NCI-H526 treated with DMSO at 0.1 percent for 48 hours (cell line): ENCODE data around the gene RNF114.
A peak's percentile ranks its signal among the peaks of the same experiment; 100 is the strongest.
"Not testable (repeated sequence)": the region's sequence is repeated elsewhere in the genome, so short reads cannot be mapped to it uniquely, and the experiment has no call there.

Experiments
- DNase-seq: peaks from one replicate; lab custom pipeline; 2025; lab: John Stamatoyannopoulos, UW

Gene RNF114

DNA sequence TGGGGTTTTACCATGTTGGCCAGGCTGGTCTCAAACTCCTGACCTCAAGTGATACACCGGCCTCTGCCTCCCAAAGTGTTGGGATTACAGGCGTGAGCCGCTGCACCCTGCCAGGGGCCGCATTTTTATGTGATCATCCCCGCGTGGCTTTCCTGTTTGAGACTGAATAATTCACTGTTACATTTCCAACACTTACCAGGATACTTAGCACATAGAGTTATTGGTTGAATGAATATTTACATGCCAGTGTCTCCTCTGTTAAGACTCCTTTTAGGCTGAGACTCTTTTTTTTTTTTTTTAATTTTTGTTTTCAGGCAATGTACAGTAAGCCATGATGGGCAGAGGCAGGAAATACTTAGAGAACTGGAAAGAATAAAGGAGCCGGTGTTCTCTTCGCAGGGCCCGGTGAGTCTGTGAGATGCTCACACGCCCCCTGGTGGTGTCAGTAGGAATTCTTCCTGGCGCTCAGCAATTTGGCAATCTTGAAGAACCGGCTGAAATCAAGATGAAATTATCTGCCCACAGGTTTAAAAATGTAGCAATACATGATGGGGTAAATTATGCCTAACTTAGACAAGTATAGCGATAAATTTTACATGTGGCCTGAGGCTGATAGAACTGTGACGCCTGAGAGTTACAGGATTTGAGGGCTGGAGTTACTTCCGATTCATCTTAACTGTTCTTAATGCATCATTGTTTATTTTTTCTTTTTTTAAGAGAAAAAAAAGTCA, 7.6 kb upstream of the RNF114 start:
- peak; percentile 47 for DNase-seq

DNA sequence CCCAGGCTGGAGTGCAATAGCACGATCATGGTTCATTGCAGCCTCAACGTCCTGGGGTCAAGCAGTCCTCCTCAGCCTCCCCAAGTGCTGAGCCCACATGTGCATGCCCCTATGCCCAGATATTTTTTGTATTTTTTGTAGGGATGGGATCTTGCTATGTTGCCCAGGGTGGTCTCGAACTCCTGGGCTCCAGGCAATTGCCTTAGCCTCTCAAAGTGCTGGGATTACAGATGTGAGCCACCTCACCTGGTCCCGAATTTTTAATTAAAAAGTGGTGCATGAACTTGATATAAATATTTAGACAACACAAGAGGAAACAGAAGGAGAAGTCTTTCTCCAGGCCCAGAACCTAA, 7.1 kb upstream of the RNF114 start:
- DNase-seq, result no peak

DNA sequence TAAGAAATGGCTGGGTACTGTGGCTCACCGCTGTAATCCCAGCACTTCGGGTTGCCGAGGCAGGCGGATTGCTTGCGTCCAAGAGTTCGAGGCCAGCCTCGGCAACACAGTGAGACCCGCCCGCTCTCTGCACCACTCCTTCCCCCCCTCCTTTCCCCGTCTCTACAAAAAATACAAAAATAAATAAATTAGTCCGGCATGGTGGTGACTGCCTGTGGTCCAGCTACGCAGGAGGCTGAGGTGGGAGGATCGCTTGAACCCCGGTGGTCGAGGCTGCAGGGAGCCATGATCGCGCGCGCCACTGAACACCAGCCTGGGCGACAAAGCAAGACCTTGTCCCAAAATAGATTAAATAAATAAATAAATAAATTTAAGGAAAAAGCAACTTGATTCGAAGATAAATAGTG, 448 bp upstream of the RNF114 start:
- no peak for DNase-seq

DNA sequence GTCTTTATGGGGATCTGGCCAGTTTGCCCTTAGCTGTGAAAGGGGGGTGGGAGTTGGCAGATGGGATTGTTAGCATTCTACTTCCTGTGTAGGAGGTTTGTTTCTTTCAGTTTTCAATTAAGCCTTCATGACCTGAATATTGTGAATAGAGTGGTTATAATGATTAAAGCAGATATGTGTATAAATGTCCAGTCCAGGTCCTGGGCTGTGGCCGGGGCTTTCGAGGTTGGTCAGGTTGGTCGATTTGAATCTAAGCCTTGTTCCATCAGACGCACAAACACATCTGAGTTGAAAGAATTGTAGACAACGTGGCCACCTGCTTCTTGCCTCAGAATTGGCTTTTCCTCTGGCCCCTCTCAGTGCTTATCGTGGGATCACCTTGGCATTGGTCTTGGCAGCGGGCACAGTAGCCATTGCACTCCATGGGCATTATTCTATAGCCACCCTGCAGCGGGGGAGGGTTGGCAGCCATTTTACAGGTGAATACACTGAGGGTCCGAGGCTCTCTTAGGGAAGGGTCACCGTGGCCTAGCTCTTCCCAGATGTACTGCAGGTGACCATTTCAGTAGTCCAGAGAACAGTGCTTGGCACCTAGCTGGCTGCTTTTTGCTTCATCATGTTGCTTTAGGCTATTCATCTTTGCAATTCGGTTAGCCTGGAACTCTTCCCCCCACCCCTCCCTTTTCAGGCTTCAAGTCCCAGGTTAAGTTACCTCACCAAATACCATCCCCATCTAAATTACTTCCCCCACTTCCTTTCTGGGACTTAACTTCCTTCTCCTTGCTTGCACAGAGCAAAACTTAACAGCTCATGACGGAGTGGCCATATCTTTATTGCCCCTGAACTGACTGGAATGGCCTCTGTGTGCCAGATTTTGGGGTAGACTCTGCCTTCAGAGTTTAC, 1.1 kb downstream of the RNF114 start:
- DNase-seq, result no peak

DNA sequence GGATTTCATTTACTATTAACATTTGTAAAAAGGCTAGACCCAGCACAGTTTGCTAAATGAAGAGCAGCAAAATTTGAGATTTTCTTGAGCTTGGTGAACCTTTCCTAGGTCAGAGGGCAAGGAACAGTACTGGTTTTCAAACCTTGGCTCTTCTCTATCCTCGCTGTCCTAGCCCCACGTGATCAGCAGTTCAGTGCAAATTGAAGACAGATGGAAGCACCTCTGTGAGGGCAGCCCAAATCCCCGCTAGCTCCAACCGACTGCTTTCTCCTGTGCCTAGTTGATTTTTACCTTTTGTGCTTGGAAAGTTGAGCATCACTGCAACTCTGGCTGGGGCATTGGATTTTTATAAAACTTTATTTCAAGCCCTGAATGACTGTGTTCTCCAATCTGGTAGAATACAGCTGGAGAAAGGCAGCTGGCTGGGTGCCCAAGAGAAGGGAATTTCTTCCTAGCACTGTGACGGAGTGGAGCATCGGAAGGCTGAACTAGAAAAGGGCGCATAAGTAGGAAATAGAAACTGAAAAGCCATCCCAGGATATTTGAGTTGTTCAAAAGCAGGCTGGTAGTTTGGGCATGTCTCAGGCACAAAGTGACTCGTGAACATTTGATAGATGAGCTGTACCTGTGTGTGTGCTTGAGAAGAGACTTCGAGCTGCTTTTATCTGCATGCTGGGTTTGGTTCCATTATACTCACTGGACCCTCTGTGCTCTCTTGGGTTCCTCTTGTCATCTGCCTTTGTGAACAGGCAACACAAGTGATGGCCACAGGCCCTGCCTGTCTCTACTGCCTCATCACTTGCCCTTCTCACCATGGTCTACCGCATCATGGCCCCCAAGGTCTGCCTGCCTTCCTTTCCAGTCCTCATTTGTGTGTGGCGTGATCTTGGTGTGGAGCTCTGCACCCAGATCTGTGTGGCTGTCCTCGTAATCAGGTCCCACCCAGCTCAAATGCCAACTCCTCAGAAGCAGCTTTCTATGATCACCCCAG, 2.3 kb downstream of the RNF114 start:
- DNase-seq, result no peak

DNA sequence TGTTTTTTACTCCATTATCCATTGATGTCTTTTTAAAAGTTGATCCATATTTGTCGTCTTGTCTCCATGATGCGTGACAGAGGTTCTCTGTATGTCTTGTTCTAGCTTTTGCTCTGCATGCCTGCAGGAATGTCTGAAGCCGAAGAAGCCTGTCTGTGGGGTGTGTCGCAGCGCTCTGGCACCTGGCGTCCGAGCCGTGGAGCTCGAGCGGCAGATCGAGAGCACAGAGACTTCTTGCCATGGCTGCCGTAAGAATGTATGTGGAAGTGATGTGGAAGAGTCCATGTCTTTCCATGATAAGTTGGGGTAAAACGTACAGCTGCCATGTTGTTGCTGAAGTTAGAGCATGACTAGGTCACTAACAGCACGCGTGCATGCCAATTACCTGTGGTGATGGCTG, 5.3 kb downstream of the RNF114 start:
- no peak for DNase-seq

DNA sequence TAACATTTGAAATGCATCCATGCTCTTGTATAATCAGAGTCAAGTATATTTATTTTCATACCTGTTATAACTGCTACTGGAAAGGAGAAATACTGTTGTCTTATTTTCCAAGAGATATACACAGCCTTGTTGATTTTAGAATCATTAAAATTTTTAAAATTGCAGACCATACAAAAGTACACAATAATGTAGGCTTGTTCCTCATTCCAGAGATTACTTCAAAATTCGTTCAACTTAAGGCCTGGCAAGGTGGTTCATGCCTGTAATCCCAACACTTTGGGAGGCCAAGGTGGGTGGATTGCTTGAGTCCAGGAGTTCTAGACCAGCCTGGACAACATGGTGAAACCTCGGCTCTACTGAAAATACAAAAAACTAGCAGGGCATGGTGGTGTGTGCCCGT, 6.1 kb downstream of the RNF114 start:
- no peak for DNase-seq

DNA sequence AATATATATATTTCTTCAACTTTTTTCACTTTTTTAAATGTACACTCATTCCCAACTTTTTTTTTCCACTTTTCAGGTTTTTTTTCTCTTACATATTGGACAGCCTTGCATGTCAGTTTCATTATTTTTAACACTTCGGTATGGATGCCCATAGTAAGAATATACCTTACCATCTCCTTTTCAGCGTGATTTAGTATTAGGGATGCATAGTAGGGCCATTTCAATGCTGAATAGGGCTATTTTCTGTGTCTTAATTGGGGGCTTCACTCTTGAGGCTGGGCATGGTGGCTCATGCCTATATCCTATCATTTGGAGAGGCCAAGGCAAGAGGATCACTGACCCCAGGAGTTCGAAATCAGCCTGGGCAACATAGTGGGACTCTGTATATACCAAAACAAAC, 6.7 kb downstream of the RNF114 start:
- DNase-seq, result no peak

DNA sequence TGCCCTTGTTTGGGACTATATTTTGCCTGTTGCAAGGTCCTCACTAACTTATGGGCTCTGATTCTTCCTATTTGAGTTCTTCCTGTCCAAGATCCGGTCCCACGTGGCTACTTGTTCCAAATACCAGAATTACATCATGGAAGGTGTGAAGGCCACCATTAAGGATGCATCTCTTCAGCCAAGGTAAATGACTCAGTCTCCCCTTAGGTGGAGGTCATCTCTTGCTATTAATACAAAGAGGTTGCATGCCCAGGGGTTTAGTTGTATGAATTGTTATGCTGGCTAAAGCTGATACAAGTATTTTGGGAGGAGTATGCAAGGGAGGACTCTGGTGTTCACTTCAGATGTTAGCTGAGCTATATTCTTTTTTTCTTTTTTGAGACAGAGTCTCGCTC, 9.1 kb downstream of the RNF114 start:
- no peak for DNase-seq

DNA sequence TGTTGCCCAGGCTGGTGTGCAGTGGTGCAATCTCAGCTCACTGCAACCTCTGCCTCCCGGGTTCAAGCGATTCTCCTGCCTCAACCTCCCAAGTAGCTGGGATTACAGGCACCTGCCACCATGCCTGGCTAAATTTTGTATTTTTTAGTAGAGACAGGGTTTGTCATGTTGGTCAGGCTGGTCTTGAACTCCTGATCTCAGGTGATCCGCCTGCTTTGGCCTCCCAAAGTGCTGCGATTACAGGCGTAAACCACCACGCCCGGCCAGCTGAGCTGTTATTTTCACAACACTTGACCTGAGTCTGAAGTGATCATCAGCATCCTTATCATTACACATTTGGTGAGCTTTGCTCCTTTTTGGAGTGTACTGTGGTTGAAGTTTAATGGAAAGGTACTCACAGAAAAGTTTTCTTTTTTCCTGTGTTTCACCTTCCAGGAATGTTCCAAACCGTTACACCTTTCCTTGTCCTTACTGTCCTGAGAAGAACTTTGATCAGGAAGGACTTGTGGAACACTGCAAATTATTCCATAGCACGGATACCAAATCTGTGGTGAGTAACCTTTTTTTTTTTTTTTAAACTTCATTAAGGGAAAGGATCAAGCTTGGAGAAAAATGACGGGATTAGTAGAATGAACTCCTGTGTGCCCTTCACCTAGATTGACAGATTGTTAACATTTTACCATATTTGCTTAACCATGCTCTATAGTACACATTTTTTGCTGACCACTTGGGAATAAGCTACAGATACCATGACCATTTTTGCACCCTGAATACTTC, 9.7 kb downstream of the RNF114 start:
- no peak for DNase-seq

DNA sequence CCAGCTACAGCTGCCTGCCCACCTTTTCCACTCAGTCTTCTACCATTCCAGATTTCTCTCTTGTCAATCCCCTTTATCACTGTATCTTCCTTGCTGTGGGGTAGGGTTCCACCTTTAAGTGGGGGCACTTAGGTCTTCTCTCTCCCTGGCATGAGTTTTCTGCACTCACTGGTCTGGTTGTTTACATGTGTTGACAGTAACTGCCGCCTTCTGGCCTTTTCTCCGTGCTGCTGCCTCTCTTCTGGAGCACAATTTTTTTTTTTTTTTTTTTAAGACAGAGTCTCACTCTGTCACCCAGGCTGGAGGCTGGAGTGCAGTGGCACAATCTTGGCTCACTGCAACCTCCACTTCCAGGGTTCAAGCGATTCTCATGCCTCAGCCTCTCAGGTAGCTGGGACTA, 12.0 kb downstream of the RNF114 start:
- DNase-seq, result no peak

DNA sequence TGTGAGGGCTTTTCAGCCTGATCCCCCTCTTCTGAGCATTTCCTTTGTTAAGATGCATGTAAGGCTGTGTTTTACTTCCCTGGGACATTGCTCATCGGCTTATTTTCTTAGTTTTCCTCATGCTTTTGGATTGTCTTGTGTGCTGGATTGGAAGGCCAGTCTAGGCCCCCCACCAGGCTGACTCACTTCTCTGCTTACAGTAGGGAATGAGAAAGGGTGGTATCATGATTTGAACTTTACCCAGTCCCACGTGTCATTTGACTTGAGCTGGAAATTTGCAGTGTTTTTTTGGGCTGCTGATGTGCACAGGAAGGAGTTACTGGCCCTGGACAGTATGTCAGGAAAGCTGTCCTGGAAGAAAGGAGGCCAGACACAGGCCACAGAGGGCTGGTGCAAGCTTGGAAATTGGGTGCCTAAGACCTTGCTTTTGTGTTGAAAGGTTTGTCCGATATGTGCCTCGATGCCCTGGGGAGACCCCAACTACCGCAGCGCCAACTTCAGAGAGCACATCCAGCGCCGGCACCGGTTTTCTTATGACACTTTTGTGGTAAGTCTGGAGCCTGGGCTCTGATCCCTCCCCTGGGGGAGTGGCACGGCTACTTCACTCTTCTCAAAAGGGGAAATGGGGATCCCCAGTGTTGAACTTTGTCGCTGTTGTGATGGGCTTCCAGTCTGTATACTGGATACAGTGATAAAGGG, 12.8 kb downstream of the RNF114 start:
- no peak for DNase-seq

DNA sequence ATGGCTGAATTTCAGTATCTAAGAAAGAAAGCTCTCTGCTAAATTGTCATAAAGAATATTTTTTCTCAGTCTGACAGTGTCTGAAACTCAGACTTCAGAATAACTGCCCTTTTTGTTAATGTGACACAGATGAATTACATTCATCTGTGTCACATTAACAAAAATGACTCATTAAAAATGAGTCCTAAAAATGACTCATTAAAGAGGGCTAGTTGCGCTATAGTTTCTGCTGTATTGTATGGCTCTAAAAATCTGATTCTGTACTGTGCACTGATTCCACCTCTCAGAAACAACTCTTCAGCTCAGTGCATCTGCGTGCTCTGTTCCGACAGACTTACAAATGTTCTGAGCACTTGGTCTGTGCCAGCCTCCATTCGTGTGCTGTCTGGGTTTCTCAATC, 15.0 kb downstream of the RNF114 start:
- DNase-seq, result no peak

DNA sequence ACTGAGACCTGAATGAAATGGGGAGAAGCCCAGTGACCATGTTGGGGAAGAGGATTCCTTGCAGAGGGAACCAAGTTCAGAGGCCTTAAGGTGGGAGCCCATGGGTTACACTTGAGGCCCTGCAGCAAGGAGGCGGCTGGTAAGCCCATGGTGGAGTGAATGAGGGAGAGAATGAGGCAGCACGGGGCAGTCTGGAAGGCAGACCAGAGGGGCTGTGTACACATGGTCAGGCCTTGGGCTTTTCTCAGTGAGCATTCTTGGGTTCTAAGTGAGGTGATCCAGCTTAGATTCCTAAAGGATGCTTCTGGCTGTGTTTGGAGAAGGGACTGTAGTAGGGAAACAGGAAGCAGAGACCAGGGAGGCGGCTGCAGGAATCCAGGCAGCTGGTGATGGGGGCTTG, 19.0 kb downstream of the RNF114 start:
- no peak for DNase-seq

DNA sequence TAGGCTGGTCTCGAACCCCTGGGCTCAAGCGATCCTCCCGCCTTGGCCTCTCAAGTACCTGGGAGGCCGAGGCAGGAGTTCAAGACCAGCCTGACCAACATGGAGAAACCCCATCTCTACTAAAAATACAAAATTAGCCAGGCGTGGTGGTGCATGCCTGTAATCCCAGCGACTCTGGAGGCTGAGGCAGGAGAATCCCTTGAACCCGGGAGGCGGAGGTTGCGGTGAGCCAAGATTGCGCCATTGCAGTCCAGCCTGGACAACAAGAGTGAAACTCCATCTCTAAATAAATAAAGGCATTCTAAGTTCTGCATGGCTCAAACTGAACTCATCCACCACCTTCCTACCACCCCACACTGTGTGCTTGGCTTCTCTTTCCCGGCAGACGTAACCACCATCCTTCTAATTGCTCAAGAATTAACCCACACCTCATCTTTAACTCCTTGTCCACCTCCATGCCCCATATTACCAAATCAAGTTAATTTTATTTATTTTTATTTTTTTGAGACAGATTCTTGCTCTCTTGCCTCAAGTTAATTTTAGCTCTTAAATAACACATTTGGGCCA, 19.7 kb downstream of the RNF114 start:
- DNase-seq, result not testable (repeated sequence)

DNA sequence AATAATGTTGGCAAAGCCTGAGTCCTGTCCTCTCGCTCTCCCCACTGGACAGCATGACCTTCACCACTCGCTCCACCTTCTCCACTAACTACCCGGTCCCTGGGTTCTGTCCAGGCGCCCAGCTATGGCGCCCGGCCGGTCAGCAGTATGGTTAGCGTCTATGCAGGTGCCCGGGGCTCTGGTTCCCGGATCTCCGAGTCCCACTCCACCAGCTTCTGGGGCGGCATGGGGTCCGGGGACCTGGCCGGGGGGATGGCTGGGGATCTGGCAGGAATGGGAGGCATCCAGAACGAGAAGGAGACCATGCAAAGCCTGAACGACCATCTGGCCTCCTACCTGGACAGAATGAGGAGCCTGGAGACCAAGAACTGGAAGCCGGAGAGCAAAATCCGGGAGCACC, 20.5 kb downstream of the RNF114 start:
- no peak for DNase-seq

DNA sequence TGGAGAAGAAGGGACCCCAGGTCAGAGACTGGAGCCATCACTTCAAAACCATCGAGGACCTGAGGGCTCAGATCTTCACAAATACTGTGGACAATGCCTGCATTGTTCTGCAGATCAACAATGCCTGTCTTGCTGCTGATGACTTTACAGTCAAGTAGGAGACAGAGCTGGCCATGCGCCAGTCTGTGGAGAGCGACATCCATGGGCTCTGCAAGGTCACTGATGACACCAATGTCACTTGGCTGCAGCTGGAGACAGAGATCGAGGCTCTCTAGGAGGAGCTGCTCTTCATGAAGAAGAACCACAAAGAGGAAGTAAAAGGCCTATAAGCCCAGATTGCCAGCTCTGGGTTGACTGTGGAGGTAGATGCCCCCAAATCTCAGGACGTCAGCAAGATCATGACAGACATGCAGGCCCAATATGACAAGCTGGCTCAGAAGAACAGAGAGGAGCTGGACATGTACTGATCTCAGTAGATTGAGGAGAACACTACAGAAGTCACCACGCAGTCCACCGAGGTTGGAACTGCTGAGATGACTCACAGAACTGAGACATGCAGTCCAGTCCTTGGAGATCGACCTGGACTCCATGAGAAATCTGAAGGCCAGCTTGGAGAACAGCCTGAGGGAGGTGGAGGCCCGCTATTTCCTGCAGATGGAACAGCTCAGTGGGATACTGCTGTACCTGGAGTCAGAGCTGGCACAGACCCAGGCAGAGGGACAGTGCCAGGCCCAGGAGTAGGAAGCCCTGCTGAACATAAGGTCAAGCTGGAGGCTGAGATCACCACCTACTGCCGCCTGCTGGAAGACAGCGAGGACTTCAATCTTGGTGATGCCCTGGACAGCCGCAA, 21.1 kb downstream of the RNF114 start:
- not testable (repeated sequence) for DNase-seq

DNA sequence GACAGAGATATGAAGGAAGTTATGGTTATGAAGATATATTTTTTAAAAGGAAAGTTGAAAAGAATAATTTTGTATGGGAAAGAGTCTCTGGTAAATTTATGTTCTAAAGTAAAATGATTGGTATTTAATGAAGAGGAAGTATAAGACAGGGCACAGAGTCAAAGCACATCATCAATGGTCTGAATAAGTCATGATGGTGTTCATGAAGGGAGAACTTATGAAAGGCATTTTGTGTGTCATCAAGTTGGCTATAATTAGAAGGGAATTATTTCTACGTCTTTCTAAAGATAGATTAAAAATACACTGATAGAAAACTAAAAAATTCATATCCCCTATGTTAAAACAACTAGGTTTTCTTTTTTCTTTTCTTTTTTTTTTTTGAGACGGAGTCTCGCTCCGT, 25.2 kb downstream of the RNF114 start:
- no peak for DNase-seq

DNA sequence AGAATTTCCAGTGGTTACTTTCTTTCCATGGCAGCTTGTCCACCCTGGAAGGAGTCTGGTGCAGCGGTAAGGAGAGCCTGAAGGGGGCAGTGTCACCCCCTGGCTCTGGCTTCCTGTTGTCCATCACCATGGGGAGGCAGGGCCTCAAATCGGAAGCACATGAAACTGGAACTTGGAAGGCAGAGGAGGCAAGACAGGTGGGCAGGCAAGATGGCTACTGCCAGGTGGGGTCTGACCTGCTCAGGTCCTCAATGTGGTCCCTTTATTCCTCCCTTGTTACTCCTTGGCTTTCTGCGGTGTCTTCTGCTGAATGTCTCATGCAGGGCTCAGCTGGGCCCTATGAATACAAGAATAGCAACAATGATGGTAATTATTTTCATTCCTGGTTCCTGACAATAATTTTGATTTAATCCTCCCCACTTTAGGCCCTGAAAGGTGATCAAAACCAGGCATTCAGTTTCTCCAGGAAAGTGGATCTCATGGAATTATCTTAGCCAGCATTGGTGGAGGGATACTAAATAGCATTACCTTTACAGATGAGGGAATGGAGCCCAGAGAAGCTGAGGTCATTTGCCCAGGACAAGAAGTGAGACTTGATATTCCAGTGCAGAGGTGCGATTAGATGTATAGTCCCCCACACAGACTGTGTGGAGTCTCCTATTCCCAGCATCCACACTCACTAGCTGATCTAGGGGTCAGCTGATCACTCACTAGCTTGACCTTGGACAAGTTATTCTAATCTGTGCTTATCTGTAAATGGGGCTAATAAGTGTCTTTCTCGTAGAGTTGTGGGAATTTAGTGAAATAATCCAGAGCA, 29.0 kb downstream of the RNF114 start:
- DNase-seq, result no peak
